Measurements from ENCODE around the gene DEAF1.
"Not testable (repeated sequence)": the region's sequence is repeated elsewhere in the genome, so short reads cannot be mapped to it uniquely, and the experiment has no call there.

The DEAF1 gene

DNA sequence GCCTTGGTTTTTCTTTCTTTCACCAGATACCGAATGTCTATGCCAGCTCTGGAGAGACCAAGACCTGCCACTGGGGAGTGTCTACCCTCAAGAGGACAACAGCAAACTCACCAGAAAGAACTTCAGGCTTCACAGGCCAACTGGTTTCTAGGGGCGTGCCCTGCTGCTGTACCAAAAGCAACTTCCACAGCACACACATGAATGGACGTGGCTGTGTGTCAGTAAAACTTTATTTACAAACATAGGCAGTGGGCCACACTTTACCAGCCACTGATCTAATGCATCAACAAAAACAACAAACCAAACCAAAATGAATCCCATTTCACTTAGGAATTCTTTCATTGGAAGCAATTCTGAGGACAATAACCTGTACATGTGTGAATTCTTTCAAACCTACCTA lies 16.7 kb downstream of the DEAF1 start:
- DNase-seq: no peak

DNA sequence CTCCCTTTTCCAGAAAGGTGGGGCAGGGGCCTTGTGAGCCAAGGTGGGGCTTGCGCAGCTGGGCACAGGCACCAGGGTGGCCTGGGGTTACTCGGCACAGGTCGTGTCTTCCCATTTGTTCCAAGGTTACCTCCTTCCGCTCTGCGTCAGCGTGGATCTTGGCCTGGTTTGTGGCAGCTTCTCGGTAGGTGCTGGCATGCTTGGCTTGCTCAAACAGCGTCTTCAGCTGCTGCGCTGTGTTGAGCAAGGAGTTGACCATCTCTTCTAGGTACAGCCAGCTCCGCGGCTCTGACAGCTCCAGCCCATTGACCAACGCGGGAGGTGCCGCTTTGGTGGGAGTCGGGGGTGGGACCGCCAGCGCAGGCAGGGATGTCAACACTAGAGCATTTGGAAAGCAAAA lies 20.6 kb downstream of the DEAF1 start:
- no peak for DNase-seq

DNA sequence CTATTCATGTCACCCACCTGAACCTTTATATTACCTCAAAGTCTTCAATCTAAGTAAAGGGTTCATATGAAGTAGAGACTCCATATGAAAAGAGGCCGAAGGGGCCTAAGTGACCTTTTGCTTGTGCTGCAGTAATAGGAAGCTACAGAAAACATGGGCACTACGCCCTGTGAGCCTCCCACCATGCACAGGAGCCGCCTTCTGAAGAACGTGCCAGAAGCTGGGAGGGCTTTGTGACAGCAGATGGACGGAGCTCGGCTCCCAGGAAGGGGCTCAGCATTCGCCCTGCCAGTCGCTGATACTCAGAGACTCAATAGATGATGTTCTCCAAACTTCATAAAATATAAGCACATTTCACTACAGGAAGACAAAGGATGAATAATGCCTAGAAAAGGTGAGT lies 21.2 kb downstream of the DEAF1 start:
- DNase-seq: no peak

DNA sequence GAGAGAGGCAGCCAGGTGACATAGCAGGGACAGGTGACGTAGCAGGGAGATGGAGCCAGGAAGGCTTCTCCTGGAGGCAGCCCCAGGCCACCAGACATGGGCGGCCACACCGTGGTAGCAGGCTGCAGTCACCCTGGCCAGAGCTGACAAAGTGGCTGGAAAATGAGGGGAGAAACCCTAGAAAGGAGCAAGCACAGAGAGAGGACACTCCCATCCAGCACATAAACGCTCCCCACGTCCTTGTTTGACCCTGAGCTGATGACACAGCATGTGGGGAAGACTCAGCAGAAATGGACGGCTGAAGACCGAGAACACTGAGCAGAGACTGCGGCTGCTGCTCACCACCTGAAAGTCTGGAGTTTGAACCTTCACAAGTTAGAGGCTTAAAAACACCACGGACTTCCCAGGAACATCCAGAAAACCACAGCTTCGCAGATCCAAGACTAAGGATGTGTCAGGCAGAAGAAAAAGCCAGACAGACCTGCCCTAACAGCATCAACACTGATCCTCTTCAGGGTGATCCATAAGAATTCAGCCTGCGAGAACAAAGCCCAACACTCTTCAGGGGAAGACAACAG lies 29.2 kb downstream of the DEAF1 start:
- DNase-seq: no peak

DNA sequence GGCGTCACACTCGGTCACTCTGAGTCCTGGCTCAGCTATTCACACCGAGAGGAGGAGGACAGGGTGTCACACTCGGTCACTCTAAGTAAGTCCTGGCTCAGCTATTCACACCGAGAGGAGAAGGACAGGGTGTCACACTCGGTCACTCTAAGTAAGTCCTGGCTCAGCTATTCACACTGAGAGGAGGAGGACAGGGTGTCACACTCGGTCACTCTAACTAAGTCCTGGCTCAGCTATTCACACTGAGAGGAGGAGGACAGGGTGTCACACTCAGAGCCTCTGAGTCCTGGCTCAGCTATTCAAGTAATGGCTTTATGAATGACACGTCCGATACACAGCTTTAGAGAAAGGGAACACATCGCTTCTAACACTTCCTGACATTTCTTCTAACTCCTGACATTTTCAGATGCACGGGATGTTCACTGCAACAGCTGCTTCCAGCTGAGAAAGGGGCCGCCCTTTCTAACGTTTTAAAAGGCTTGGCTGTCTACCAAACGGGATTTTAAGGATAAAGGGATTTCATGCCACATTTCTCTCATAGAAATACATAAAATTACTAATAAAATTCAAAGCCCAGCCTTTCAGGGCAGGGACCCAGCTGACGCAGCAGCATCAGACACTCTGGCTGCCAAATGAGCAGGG lies 29.8 kb downstream of the DEAF1 start:
- DNase-seq: no peak

DNA sequence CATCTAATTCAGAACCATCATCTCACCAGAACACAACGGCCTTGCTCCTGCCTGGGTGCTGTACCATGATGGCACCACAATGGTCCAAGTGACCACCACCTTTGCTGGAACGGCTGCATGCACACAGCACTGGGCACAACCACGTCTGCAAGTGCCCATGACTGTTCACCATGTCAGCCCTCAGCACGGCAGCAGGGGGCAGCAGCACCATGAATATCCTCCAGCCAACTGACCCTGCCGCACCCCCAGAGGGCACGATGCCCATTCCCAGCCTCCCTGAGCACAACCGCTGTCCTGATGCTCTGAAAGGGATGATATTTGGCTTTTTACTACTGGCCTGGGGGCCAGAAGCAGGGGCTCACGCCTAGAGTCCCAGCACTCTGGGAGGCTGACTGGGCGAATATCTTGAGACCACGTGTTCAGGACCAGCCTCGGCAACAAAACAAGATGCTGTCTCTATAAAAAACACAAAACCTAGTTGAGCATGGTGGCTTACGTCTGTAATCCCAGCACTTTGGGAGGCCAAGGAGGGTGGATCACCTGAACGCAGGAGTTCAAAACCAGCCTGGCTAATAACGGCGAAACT lies 32.2 kb downstream of the DEAF1 start:
- DNase-seq: peak; percentile 15 to 22

DNA sequence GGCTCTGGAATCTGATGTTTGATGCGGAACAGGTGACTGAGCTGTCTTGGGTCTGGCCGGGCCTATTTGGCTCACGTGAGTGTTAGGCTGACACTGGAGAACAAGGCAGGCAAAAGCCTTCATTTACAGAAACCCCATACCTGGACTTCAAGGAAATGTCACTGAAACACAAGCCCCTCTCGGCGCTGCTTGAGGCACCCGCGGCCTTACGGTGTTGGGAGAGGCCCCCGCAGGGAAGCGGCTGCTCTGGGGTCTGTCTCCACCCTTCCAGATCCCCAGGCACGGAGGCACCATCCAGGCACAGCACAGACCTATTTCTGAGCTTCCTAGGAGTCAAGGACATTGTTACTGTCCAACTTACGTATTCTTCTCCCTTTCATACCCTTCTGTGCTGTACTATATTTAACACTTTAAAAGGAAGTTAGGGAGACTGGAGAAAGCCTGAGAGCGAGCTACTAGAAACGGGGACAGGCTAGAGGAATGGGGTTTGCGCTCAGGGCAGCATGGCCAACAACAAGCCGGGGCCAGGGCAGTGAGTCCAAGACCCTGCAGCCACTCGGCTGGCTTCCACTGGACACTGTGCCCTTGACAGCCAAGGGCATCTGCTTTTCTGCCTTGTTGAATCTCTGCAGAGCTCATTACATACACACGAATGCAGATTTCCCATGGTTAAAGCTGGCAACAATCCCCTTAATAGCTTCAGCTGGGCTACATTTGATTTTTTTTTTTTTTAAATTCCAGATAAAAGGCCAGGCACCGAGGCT lies 34.2 kb downstream of the DEAF1 start:
- DNase-seq: no peak

DNA sequence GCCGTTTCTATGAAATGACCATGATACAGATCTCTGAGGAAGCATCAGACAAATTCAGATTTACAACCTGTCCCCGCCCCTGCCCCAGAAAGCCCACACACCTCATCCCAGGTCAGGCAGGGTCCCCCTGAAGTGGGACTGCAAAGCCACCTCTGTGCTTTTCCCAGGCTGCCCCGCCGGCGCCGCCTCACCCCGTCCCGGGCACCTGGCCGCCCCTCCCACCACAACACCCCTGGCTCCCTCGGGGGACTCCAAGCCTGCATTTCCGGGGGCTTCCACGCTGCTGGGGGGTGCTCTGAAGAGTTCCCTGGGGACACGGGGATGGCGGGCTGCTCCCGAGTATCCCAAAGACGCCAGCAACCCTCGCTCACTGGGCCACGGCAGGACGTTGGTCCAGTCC lies 34.7 kb downstream of the DEAF1 start:
- no peak for DNase-seq

DNA sequence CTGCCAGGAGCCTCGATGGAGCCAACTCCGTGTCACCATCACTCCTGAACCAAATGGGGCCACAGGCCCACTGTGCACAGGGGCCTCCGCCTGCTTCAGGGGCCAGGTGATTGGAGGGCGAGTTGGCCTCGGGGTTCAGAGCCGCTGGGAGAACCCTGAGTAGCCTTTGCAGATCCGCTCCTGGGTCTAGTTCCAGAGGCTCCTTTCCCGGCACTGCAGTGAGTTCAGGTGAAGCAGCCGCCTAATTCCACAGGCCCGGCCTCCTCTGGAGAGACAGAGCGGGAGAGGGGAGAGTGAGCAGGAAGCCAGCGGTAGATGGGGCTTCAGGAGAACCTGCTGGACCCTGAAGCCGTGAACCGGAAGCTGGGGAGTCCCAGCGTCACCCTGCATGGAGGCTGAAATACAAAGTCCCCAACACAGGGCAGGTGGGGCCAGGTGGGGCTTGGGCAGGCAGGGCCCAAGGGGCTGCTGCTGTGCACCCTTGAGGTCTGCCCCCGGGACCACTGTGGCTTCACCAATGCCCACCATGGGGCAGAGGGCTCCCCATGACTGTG lies 35.4 kb downstream of the DEAF1 start:
- DNase-seq: no peak

DNA sequence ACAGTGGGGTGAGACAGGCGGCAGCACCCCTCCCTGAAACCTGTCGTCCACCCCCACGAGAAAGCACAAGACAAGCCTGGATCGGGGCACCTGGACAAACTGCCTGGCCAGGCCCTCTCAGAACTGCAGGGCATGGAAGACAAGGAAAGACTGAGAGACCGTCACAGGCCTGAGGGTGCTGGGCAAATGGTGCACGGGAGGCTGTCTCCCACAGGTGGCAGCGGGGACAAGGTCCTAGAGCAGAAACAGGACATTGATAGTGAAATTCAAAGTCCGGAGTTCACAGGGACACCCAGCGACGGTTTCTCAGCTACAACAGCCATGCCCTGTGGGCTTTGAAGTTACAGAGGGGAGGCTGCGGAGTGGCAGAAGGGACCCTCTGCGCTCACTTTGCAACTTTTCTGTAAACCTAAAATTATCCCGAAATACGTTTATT lies 37.3 kb downstream of the DEAF1 start:
- no peak for DNase-seq

DNA sequence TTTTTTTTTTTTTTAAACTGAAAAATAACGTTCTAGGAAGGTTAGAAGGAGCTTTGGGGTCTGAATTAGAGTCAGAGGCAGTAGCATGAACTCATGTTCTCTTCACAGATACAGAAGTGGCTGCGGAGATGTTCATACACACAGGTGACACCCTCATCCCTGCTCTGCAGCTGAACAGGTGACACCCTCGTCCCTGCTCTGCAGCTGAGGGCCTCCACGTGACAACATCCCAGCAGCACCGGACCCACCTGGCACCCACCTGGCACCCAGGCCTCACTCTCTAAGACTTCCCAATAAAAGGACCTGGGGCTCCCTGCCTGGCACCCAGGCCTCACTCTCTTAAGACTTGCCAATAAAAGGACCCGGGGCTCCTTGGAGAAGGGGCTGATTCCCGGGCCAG lies 38.2 kb downstream of the DEAF1 start:
- DNase-seq: no peak

DNA sequence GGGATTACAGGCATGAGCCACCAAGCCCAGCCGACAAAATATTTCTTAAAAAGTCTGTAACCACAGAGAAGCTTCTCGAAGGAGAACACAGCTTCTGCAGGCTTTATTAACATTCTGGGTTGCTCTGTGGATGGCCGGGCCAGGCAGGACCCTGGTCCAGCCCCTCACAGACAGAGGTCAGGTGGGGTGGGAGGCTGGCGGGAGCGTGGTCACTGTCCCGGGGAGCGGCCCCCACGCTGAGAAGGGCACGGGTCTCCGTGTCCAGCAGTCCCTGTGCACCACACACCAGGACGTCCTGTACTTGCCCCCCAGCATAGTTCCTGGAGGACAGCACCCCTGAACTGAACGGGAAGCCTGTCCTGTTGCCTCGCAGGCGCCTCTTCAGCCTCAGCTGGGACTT lies 38.6 kb downstream of the DEAF1 start:
- no peak for DNase-seq

DNA sequence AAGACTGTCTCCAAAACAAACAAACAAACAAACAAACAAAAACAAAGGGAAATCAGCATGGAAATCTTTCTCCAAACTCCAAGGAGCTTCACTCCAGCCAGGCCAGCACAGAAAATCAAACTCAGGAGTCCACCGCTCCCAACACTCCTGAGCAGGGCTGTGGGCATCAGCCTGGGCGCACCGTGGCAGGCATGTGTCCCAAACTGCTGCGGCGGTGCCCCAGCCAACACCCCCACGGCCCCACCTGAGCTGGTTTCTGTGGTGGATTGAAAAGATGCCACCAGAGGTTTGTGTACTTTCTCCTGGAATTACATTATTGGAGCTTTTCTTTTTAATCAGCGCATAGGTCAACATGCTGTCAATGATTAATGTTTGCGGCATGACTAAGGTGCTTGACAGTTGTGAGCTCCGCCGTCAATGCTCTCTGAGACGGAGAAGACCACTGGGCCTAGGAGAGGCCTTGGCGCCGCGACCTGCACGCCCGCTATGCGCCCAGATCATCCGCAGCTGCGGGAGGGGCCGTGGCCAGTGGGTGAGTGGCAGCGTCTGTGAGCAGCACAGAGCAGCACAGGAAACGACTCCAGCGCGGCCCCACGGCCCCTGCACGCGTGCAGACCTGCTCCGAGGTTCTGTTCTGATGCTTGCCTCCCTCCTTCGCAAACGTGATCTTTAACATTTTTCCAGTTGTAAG lies 39.8 kb downstream of the DEAF1 start:
- no peak for DNase-seq

DNA sequence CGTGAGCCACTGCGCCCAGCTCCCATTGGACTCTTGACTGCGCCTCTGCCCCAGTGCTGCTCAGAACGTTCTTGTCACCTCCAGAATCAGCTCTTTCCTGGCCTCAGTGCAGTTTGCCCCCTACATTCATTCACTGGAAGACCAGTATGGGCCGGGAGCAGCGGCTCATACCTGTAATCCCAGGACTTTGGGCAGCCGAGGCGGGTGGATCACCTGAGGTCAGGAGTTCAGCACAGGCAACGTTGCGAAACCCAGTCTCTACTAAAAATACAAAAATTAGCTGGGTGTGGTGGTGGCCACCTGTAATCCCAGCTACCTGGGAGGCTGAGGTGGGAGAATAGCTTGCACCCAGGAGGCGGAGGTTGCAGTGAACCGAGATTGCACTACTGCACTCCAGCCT lies 40.6 kb downstream of the DEAF1 start:
- DNase-seq: not testable (repeated sequence)

DNA sequence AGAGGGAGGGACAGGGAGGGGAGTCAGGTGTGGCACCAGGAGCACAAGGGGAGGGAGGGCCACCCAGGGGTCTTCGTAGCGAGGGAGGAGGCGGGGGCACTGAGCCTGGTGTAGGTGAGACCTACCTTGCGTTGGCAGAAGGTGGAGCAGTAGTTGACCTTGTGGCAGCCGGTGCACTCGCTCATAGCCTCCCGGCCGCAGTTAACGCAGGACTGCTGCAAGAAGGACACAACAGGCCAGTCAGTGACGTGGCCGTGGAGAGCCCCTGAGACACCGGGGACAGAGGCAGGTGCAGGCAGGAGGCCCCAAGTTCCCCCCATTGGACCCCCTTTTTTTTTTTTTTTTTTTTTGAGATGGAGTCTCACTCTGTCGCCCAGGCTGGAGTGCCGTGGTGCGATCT lies 41.2 kb downstream of the DEAF1 start:
- no peak for DNase-seq

DNA sequence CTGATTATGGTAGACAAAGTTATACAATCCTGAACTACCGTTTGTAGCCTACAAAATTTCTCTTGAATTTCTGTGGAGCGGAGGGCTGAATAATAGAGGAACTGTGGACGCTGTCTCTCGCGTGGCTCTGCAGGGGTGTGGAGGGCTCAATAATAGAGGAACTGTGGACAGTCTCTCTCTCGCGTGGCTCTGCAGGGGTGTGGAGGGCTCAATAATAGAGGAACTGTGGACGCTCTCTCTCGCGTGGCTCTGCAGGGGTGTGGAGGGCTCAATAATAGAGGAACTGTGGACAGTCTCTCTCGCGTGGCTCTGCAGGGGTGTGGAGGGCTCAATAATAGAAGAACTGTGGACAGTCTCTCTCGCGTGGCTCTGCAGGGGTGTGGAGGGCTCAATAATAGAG lies 41.9 kb downstream of the DEAF1 start:
- not testable (repeated sequence) for DNase-seq

DNA sequence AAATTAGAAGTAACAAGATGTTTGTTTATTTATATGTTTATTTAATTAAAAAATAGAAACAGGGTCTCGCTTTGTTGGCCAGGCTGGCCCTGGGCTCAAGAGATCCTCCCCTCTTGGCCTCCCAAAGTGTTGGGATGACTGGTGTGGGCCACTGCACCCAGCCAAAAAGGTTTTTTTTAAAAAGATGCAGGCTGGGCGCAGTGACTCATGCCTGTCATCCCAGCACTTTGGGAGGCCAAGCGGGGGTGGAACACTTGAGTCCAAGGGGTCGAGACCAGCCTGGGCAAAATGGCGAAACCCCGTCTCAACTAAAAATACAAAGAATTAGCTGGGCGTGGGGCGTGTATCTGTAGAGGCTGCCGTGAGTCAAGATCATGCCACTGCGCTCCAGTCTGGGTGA lies 44.5 kb downstream of the DEAF1 start:
- no peak for DNase-seq

DNA sequence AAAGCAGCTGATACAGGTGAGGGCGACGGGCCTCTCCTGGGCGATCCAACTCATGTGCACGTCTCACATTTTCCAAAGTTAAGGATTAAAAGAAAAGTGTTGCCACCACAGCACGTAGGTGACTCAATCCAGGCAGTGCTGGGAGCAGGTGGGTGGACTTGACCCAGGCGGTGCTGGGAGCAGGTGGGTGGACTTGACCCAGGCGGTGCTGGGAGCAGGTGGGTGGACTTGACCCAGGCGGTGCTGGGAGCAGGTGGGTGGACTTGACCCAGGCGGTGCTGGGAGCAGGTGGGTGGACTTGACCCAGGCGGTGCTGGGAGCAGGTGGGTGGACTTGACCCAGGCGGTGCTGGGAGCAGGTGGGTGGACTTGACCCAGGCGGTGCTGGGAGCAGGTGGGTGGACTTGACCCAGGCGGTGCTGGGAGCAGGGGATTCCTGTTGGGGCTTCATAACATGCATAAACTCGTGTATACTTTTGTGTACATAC lies 47.3 kb downstream of the DEAF1 start:
- not testable (repeated sequence) for DNase-seq

DNA sequence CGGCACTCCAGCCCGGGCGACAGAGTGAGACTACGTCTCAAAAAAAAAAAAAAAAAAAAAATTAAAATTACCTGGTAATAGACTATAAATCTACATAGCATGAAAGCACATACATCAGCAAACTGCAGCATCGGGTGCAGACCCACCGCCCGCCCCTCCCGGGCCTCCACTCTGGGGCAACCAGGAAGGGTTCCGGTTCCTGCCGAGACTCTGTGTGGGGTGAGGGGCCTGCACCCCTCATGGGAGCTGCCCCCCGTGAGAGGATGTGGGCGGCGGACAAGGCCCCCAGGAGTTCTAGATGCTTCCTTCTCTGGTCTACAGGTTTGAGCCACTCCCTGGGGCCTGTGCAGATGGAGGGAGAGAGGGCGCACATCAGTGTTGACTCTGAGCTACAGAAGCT lies 48.8 kb downstream of the DEAF1 start:
- DNase-seq: no peak

DNA sequence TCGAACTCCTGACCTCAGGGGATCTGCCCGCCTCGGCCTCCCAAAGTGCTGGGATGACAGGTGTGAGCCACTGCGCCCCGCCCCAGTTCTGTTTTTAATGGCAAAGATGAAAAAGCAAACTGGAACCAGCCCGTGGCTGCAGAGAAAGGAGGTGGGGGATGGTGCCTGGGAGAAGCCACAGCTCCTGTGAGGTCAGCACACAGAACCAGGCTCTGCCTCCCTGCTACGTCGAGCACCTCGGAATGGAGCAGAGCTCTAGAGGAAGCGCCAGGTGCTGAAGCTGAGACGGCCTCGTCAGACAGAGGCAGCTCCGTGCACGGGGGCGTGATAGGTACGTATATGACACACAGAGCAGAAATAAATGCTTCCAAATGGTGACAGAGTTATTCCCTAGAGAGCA lies 49.5 kb downstream of the DEAF1 start:
- no peak for DNase-seq

DNA sequence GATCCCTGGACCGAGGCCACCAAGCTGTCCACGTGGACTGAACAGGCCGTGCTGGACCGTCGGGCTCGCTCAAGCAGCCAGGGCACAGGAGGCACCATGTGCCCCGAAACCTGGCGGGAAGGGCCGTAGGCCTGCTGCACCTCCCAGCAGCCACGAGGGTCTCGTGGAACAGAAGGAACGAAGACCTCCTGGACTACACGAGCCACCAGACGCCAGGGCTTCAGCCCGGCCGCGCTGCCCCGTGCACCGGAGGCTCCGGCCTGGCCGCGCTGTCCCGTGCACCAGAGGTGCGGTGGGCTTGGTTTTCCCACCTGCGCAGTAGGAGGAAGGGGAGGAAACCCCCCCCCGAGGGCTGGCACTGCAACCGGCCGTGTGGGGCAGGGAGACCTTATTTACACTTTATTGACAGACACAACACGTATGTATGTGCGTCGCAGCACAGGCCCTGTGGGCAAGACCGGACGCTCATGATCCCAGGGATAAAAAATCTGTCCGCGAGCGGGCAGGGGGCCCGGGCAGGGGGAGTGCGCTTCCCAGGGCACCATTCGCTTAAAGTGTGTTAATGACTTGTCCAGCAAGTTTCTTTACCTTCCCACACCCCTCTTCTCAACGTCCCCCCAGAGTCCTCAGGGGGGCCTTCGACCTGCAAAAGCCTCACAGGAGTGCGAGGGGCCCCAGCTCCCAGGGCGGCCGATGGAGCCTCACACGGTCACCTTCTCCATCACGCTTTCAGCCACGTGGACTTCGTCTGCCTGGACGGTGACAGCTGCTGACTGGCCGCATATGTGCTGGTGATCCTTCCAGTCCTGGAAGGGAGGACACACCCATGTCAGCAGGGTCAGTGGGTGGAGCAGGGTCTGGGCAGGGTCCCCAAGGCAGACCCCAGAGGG lies 50.9 kb downstream of the DEAF1 start:
- no peak for DNase-seq

DNA sequence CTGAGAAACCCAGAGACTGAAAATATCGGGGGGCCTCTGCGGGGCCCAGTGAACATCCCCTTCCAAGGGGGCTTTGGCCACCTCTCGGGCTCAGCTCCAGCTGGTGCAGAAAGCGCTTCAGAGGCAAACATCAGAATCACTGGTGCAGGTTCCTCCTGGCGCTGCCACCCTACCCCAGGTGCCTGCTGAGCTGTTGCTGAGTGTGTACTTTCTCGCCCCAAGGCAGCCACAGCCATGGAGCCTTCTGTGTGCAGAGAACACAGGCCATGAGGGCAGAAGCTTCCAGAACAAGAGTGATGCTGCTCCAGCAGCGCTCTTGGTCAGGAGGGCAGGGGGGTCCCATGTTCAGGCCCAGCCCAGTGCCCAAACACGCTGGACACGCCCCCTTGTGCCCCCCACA lies 51.7 kb downstream of the DEAF1 start:
- DNase-seq: no peak

Data from AML-193 (cell line).